ENCODE measurements around the gene GALNT4.

The GALNT4 gene

GRCh38 chr12:89529738-89530137, 5.1 kb upstream of the GALNT4 start:
- DNase-seq (ENCODE audit: low read depth in 2 of 2) = no peak

DNA sequence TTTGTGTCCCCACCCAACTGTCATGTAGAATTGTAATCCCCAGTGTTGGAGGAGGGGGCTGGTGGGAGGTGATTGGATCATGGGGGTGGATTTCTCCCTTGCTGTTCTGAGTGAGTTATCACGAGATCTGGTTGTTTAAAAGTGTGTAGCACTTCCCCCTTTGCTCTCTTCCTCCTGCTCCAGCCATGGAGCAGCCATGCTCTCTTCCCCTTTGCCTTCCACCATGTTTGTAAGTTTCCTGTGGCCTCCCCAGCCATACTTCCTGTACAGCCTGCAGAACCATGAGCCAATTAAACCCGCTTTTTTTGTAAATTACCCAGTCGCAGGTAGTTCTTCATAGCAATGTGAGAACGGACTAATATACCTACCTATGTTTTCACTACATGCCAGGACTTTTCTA, 3.8 kb upstream of the GALNT4 start:
- no peak for DNase-seq (ENCODE audit: low read depth in 2 of 2)

- DNase-seq (ENCODE audit: low read depth in 2 of 2) = peak; percentile 29 to 41
These were observed 1.5 kb upstream of the GALNT4 start, which contains the start of gene POC1B for GRCh38 chr12:89525824-89526770. POC1B (minus strand) TSS chr12:89526047; CDS start chr12:89525895, 152 bp downstream.

DNA sequence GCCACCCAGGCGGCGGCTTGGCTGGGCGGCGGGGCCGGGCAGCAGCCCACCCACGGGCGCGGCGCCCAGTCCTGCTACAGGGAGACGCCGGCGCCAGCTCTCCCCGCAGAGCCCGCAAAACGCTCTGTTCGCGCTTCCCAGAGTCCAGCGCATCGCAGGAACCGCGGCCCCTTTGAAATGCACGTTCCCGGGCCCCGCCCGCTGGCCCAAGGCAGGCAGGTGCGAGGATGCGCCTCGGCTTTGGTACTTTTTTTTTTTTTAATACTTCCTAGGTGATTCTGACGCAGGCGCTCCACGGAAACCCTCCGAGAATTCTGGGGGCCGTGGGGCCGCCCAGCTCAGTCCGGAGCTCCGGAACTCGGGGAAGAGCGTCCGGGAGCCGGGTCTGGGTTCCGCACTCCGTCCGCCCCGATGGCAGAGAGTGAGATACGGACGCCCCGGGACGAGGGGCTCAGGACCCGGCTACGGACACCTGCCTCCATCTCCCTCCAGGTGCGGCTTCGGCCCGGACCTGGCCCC, 768 bp upstream of the GALNT4 start:
- DNase-seq (ENCODE audit: low read depth in 2 of 2) = no peak

DNA sequence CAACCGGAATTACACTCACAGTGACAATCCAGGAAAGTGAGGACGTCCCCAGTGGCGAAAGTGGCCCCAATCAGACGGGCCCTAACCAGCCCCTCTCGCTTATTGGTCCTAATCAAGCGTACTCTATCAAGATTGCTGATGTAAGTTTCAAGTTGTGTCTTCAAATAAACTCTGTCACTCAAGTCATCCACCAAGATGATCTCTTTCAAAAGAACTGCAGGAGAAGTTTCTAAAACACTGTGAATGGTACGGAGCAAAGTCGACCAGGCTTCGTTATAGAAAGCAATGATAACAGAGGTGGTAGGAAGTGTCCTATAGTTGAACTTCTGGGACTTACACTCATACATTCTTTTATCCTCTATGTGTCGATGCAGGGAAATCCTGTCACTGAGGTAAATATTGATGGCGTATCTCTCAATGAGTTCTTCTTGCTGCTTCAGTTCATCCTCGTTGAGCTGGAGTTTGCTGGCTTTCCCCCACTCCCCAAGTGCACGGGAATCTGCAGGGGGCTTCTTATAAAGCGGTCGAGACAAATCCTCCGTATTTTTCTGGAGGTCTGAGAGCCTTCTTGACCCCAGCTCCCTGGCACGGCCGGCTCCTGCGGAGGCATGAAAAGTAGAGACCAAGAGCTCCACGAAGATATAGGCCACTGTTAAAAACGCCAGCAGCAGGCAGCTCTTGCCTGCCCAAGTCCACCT, 604 bp downstream of the GALNT4 start:
- no peak for DNase-seq (ENCODE audit: low read depth in 2 of 2)

DNA sequence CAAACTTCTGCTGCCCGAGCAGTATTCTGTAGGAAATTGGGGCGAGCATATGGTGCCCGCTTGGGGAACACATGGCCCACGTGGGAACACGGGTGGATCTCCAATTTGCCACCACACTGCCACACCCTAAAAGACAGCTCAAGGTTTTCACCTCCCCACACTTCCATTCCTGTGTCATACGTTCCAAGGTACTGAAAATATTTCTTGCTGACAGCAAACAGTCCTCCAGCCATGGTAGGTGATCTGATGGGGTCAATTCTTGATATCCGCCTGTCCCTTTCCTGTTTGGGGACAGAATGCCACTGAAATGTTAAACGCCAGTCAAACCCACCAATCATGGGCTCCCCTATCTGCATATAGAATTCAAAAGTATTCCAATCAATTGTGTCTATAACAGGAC, 1.2 kb downstream of the GALNT4 start:
- no peak for DNase-seq (ENCODE audit: low read depth in 2 of 2)

DNA sequence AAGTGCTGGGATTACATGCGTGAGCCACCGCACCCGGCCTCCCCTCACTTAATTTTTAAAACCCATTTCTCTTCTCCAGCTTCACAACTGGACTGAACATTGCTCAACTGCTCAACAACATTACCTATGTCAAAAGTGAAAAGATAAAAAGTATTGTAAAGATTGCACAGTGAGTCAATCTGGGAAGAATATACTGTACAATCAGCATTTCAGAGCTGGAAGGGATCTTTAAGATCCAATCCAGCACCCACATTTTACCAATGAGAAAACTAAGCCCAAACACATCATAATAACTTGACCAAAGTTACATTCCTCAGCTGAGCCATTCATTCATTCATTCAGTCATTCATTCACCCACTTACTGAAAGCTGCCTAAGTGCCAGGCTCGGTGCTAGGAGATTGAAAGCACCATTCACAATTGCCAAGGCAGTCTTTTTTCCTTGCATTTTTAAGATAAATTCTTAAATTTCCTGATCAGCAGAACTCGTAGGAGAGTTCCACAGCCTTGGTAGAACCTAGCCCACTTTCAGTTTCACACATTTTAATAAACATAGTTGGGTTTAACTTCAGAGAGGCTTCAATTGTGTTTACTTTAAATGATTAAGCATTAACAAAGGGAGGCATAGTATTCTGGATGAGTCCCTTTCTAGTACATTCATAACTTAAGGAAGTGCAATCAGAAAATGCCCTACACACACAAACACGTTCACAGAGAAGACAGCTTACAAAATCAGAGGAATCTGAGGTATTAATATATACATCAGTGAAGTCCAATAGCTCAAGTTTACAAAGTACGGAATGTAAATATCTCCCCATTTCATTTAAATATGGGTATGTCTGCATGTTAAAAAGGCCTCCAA, 3.0 kb downstream of the GALNT4 start:
- no peak for DNase-seq (ENCODE audit: low read depth in 2 of 2)

GRCh38 chr12:89517720-89518119, 6.9 kb downstream of the GALNT4 start:
- no peak for DNase-seq (ENCODE audit: low read depth in 2 of 2)

DNA sequence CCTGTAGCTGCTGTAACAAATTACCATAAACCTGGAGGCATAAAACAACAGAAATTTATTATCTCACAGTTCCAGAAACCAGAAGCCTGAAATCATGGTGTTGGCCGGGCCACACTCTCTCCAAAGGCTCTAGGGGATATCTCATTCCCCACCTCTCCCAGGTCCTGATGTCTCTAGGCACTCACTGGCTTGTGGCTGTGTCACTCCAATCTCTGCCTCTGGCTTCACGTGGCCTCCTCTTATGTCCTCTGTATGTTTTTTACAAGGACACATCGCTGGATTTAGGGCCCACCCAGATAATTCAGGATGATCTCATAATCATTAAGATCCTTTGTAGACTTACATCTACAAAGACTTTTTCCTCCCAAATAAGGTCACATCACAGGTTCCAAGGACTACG, 8.0 kb downstream of the GALNT4 start:
- DNase-seq (ENCODE audit: low read depth in 2 of 2) = no peak

DNA sequence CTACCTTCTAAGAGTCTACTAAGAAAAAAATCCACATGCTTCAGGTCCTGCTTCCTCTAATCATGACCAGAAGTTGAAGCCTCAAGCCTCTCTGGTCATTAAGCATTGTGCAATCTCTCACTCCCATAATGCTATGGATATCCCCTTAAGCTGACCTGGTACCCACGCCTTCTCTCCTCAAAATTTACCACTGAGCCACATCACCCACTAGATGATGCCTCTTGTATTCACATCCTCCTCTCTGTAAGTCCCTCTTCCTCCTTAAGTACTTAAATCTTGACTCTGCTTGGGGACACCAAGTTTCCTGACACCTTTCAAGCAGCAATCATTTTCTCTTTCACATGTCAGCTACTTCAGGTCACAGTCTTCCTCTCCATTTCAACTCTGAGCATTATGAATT, 9.8 kb downstream of the GALNT4 start:
- no peak for DNase-seq (ENCODE audit: low read depth in 2 of 2)

GRCh38 chr12:89513544-89513943, 11.1 kb downstream of the GALNT4 start:
- no peak for DNase-seq (ENCODE audit: low read depth in 2 of 2)

DNA sequence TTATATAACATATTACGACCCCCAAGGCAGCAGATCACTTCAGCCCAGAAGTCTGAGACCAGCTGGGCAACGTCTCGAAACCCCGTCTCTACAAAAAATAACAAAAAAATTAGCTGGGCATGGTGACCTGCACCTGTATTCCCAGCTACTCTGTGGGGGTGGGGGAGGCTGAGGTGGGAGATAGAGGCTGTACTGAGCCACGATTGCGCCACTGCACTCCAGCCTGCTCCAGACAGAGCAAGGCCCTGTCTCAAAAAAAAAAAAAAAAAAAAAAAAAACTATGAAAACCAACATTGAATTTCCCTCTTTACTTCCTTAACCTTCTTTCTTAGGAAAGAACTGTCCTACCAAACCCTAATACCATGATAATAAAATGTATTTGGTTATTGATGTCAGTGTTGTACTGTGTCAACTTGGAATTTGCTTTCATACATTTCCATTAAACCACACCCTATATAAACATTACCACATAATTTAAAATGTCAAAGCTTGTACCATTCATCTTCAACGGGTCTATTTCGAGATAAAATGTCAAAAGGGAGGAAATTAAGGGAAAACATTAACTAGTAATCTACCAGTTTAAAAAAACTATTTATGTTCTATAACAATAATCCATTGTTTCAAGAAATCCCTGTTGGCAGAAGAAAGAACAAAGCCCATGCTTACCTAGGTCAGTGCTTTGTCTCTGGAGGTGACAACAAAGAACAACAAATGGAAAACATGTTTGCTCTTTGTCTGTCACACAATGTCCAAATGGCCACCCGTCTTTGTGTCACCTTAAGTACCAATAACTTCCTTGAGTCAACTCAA, 17.4 kb downstream of the GALNT4 start:
- no peak for DNase-seq (ENCODE audit: low read depth in 2 of 2)

- DNase-seq (ENCODE audit: low read depth in 2 of 2) = no peak
These were observed 18.5 kb downstream of the GALNT4 start for GRCh38 chr12:89506050-89506449.

DNA sequence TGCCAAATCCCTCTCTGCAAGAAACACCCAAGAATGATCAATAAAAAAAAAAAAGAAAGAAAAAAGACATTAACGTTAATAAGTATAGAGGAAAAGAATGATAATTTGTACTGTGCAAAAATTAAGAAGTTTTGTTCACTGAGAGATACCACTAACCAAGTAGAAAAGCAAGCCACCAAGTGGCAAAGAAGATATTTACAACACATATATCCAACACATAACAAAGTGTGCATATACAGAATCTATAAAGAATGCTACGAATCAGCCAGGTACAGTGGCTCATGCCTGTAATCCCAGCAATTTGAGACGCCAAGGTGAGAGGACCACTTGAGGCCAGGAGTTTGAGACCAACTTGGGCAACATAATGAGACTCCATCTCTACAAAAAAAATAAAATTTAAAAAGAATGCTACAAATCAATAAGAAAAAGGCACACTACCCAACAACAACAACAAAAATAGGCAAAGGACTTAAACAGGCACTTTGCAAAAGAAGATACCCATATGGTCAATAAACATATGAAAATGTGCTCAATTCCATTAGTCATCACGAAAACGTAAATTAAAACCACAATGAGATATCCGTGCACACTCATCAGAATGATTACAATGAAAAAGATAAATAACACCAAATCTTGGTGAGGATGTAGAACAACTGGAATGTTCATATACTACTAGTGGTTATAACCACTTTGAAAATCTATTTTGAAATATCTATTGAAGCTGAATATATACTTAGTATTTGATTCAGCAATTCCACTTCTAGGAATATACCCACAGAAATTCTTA, 19.8 kb downstream of the GALNT4 start:
- DNase-seq (ENCODE audit: low read depth in 2 of 2) = no peak

DNA sequence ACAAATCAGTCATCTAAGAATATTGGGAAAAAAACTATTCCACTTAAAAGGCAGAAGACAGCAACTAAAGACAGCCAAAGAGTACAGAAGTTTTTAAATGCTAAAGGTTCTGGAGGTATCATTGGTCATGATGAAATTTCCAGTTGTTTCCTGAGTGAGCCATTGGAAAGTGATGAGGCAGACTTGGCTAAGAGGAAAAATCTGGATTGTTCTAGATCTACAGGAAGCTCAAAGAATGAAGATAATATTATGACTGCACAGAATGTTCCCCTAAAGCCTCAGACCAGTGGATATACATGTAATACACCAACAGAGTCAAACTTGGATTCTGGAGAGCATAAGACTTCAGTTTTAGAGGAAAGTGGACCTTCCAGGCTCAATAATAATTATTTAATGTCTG, 22.8 kb downstream of the GALNT4 start:
- DNase-seq (ENCODE audit: low read depth in 2 of 2) = no peak

DNA sequence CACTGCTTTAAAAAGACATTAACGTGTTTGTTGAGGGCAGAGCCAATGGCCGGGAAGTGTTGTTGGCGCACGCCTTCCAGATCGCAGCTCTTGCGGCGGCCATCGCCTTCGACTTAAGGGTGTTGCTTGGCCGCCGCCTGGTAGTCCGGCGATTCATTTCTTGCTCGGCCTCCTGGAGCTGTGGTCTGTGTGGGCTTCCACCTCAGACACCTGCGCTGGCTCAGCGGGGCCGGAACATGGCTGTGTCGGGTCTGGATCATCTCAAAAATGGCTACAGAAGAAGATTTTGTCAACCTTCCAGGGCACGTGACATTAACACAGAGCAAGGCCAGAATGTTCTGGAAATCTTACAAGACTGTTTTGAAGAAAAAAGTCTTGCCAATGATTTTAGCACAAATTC, 24.7 kb downstream of the GALNT4 start:
- no peak for DNase-seq (ENCODE audit: low read depth in 2 of 2)

GRCh38 chr12:89497467-89497866, 27.1 kb downstream of the GALNT4 start:
- no peak for DNase-seq (ENCODE audit: low read depth in 2 of 2)

- no peak for DNase-seq (ENCODE audit: low read depth in 2 of 2)
These were observed 27.6 kb downstream of the GALNT4 start for GRCh38 chr12:89497005-89497404.

DNA sequence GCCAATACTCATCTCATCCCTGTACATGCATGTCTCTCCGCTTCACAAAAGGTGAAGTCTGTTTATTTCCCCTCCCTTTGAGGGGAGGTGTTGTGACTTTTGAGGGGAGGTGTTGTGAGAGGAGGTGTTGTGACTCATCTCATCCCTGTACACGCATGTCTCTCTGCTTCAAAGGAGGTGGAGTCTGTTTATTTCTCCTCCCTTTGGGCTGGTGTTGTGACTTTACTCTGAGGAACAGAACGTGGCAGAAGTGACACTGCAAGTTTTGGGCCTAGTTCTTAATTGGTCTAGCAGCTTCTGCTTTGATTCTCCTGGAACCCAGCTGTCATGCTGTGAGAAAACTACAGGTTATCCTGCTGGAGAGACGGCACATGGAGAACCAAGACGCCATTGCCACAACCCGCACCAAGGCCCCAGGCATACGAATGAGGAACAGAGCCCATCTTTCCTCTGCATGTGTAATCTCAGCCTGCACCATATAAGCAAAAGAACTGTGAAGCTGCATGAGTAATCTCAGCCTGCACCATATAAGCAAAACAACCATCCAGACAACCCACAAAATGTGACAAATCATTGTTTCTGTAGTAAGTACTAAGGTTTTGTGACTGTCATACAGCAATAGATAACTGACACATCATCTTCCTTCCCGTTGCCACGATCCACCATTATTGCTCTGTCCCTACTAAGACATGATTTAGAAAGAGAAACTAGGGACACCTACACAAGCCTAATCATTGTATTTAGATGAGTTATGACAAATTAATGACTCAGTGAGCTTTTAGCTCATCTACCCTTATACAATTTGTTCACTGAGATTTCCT, 30.0 kb downstream of the GALNT4 start:
- DNase-seq (ENCODE audit: low read depth in 2 of 2) = no peak

Data from stimulated activated CD8-positive, alpha-beta memory T cell treated with anti-CD3 and anti-CD28 coated beads, Interleukin-2, amount 100 ng/mL, for 1 hour (primary cell).